HepG2 (cell line): ENCODE results near the gene GON7. TPM values are rescaled to one million over a fixed set of nuclear protein-coding genes. Genes with fewer than 3 reads are reported as not detected.

Experiments used
- ATAC-seq: fragments of 200-7000 bp; cut with Tn5 transposase; 3 replicates; pipeline ENCODE4 v1.9.1; 2020; ENCODE audit warnings: mild to moderate bottlenecking, moderate library complexity
- BruUV-seq: library from RNA; stranded (reverse); fragments of 400-500 nt; replicated peaks from 2 replicates; lab custom pipeline; 2021; lab: Mats Ljungman, UMichigan
- CTCF ChIA-PET: fragments of 300-600 bp; formaldehyde crosslinking; extraction: SDS; loops from one replicate; lab custom pipeline; 2021; ENCODE audit warnings: low total read pairs, inconsistent platforms, low intra/inter-chr PET ratio; lab: Yijun Ruan, JAX
- POLR2A ChIA-PET: fragments of 350-600 bp; sonication (Branson Sonifier 250); formaldehyde crosslinking; loops from one replicate; lab custom pipeline; 2020; ENCODE audit warnings: antibody characterized with exemption, inconsistent platforms; lab: Yijun Ruan, JAX
- DNase-seq: peaks from one replicate; pipeline ENCODE4 v3.0.0-alpha.2; 2015; ENCODE audit warnings: low spot score
- FAIRE-seq: peaks from 3 replicates; lab custom pipeline; 2011; peaks lifted over from hg19 to GRCh38; lab: Jason Lieb, UNC
- H2AFZ ChIP-seq: one replicate; pipeline ENCODE4 v1.6.1; 2011; ENCODE audit warnings: low read length, inconsistent platforms
- H3K27ac ChIP-seq: fragments of 300-600 bp; 3 replicates; pipeline ENCODE4 v1.8.0; 2011; ENCODE audit warnings: mixed run types, mild to moderate bottlenecking, mixed read lengths, low read length, inconsistent platforms; ENCODE audit not compliant: insufficient read depth; ENCODE audit errors: extremely low read length
- H3K27me3 ChIP-seq, 2 experiments: fragments of 200-600 bp in 1 of 2; 2 replicates in 1 of 2; 3 replicates in 1 of 2; pipeline versions ENCODE4 v1.6.0 to v1.8.0; 2011; ENCODE audit warnings: low read length in 2 of 2, mild to moderate bottlenecking in 2 of 2, moderate library complexity in 2 of 2, inconsistent platforms in 1 of 2; ENCODE audit not compliant: insufficient read depth in 2 of 2, control insufficient read depth in 1 of 2
- H3K36me3 ChIP-seq, 2 experiments: fragments of 200-600 bp in 1 of 2; replicated peaks in 1 of 2; 2 replicates in 1 of 2; 3 replicates in 1 of 2; pipeline versions ENCODE4 v1.5.1 to v1.8.0; 2011; ENCODE audit warnings: low read length in 2 of 2, inconsistent platforms in 1 of 2; ENCODE audit not compliant: insufficient read depth in 2 of 2, control insufficient read depth in 1 of 2
- H3K4me1 ChIP-seq: 2 replicates; pipeline ENCODE4 v1.5.1; 2012; ENCODE audit warnings: low read length, inconsistent platforms; ENCODE audit not compliant: insufficient read depth
- H3K4me2 ChIP-seq: 2 replicates; pipeline ENCODE4 v1.6.0; 2011; ENCODE audit warnings: low read depth, low read length, inconsistent platforms
- H3K4me3 ChIP-seq, 3 experiments: fragments of 200-600 bp in 1 of 3; sonication (generic), shearing (Covaris generic) in 1 of 3; replicated peaks in 1 of 3; 2 replicates each; pipeline ENCODE4 v1.5.1; 2011 to 2016; ENCODE audit warnings: low read length in 3 of 3, inconsistent platforms in 2 of 3, low read depth in 2 of 3, mild to moderate bottlenecking in 2 of 3, control low read depth in 1 of 3, mixed read lengths in 1 of 3; ENCODE audit not compliant: insufficient read depth in 1 of 3
- H3K79me2 ChIP-seq: one replicate; pipeline ENCODE4 v1.6.1; 2011; ENCODE audit warnings: low read length, inconsistent platforms; ENCODE audit not compliant: insufficient read depth
- H3K9ac ChIP-seq: 2 replicates; pipeline ENCODE4 v1.6.0; 2011; ENCODE audit warnings: mild to moderate bottlenecking, low read depth, low read length, inconsistent platforms; ENCODE audit not compliant: insufficient read depth
- H3K9me3 ChIP-seq: 2 replicates; pipeline ENCODE4 v1.5.1; 2012; ENCODE audit warnings: mild to moderate bottlenecking, low read length
- H4K20me1 ChIP-seq: 2 replicates; pipeline ENCODE4 v1.6.0; 2011; ENCODE audit warnings: inconsistent platforms, mild to moderate bottlenecking, low read length, moderate library complexity; ENCODE audit not compliant: insufficient read depth
- FOXJ3 ChIP-seq: sonication (generic); formaldehyde crosslinking; IDR thresholded peaks from 2 replicates; pipeline ENCODE4 v1.4.0; 2020; ENCODE audit warnings: missing genetic modification reagents, mild to moderate bottlenecking, borderline replicate concordance
- JUN ChIP-seq: sonication (generic); formaldehyde crosslinking; IDR thresholded peaks from 2 replicates; pipeline ENCODE4 v1.4.0; 2020; ENCODE audit warnings: mild to moderate bottlenecking, missing genetic modification reagents
- KDM4B ChIP-seq: sonication (generic); formaldehyde crosslinking; IDR thresholded peaks from 2 replicates; pipeline ENCODE4 v1.4.0; 2020; ENCODE audit warnings: missing genetic modification reagents
- NR2F6 ChIP-seq, 2 experiments: IDR thresholded peaks; 2 replicates each; pipeline ENCODE4 v1.6.1; 2016; ENCODE audit warnings: antibody characterized with exemption in 1 of 2, mild to moderate bottlenecking in 1 of 2
- SP140L ChIP-seq: sonication (generic); formaldehyde crosslinking; IDR thresholded peaks from 2 replicates; pipeline ENCODE4 v1.4.0; 2020; ENCODE audit warnings: missing genetic modification reagents, borderline replicate concordance
- ZNF331 ChIP-seq: sonication (generic); formaldehyde crosslinking; IDR thresholded peaks from 2 replicates; pipeline ENCODE4 v1.4.0; 2020; ENCODE audit warnings: missing genetic modification reagents
- ZNF605 ChIP-seq: sonication (generic); formaldehyde crosslinking; IDR thresholded peaks from 2 replicates; pipeline ENCODE4 v1.8.0; 2022; ENCODE audit warnings: mild to moderate bottlenecking, missing genetic modification reagents
- ZNF616 ChIP-seq: sonication (generic); formaldehyde crosslinking; IDR thresholded peaks from 2 replicates; pipeline ENCODE4 v1.5.0; 2020; ENCODE audit warnings: low read depth, mild to moderate bottlenecking, missing genetic modification reagents
- ZNF652 ChIP-seq: IDR thresholded peaks from 2 replicates; pipeline ENCODE4 v1.6.1; 2016; ENCODE audit warnings: low read depth, borderline replicate concordance
- ZNF674 ChIP-seq: sonication (generic); formaldehyde crosslinking; IDR thresholded peaks from 2 replicates; pipeline ENCODE4 v1.5.0; 2020; ENCODE audit warnings: low read depth, mild to moderate bottlenecking, missing genetic modification reagents
- ZNF724P ChIP-seq: sonication (generic); formaldehyde crosslinking; IDR thresholded peaks from 2 replicates; pipeline ENCODE4 v1.8.0; 2022; ENCODE audit warnings: missing genetic modification reagents, borderline replicate concordance
- in situ Hi-C: cut with HindIII; loops from 2 replicates; pipeline ENCODE4 v1.10.0; 2017; ENCODE audit warnings: low pct_unique_long_range_greater_than_20kb; ENCODE audit not compliant: extremely low pct_ligation_motif_present
- intact Hi-C: fragments of 100-400 bp; cut with micrococcal nuclease; formaldehyde crosslinking; loops from one replicate; pipeline ENCODE4 v1.10.0; 2022; ENCODE audit not compliant: unreplicated experiment
- polyA plus RNA-seq, 8 experiments: library from polyadenylated mRNA; depleted of rRNA in 3 of 8; stranded (reverse) in 7 of 8; unstranded in 1 of 8; fragments of >200 nt; fragmentation: Illumina TruSeq in 4 of 8; extraction: Trizol in 4 of 8; gene quantifications; 2 replicates each; pipeline versions ENCODE4 v1.2.1 to v1.2.3, GENCODE V29; 2011 to 2016; ENCODE audit warnings: low read depth in 4 of 8, missing spikeins in 1 of 8, mixed read lengths in 1 of 8; ENCODE audit not compliant: insufficient read depth in 1 of 8
- total RNA-seq, 5 experiments: library from RNA; depleted of rRNA; stranded (reverse); fragments of >200 nt; fragmentation: Illumina TruSeq; extraction: Trizol; gene quantifications; 2 replicates each; pipeline ENCODE4 v1.2.3, GENCODE V29; 2016; ENCODE audit warnings: low read depth in 1 of 5
- TF ChIP-seq, protein P1 (sequence below): sonication (generic); formaldehyde crosslinking; IDR thresholded peaks from 2 replicates; pipeline ENCODE4 v1.5.0; 2020; ENCODE audit warnings: mild to moderate bottlenecking, missing genetic modification reagents, moderate library complexity

Gene GON7
- total and polyA plus RNA-seq, 2 of the 13 experiments (the other 11 are each of a cell fraction or from before 2014, with no cell fraction given), result 11.9 to 28.0 TPM

DNA sequence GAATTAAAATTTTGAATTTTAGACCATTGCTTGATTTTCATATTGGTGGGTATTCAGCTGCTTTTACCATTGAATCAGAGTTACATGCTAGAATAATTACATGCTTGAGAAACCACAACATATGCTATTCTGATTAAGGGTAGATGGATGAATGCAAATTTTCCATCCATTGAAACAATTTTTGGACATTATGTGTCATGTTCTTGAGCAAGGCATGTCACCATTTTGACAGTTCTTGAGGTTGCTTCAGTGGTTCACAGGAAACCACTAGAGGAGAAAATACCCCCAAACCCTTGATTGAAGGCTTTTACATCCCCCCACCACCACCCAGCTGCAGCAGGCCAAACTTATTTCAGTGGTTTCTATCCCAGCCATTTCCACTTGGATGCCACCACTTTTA, 13.6 kb upstream of the GON7 start:
- intact Hi-C loops (no loop called here), in situ Hi-C loops (no loop called here)
- ChIA-PET POLR2A (no interaction called here), CTCF (no interaction called here)
- no peaks in the 10 kb centered on the region for H3K79me2 ChIP-seq
- BruUV-seq, result no TSS peak
- ATAC-seq (no peak), DNase-seq (no peak), FAIRE-seq (no peak)
- H3K27me3 ChIP-seq, result no peaks in the 10 kb centered on the region
- TF ChIP-seq ZNF616 (CRISPR knock-in tag), result no peak
- TF ChIP-seq, protein P1, sequence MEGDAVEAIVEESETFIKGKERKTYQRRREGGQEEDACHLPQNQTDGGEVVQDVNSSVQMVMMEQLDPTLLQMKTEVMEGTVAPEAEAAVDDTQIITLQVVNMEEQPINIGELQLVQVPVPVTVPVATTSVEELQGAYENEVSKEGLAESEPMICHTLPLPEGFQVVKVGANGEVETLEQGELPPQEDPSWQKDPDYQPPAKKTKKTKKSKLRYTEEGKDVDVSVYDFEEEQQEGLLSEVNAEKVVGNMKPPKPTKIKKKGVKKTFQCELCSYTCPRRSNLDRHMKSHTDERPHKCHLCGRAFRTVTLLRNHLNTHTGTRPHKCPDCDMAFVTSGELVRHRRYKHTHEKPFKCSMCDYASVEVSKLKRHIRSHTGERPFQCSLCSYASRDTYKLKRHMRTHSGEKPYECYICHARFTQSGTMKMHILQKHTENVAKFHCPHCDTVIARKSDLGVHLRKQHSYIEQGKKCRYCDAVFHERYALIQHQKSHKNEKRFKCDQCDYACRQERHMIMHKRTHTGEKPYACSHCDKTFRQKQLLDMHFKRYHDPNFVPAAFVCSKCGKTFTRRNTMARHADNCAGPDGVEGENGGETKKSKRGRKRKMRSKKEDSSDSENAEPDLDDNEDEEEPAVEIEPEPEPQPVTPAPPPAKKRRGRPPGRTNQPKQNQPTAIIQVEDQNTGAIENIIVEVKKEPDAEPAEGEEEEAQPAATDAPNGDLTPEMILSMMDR, result no peak
- no peak for TF ChIP-seq FOXJ3
- no peak for TF ChIP-seq KDM4B (CRISPR knock-in tag)
- no peak for TF ChIP-seq ZNF724P
- TF ChIP-seq SP140L (CRISPR knock-in tag), result no peak
- TF ChIP-seq JUN (CRISPR knock-in tag), result no peak
- no peak for TF ChIP-seq NR2F6 (IDR thresholded peaks at IDR 0.05)
- no peak for TF ChIP-seq NR2F6 (CRISPR knock-in tag; IDR thresholded peaks at IDR 0.05)
- no peak for TF ChIP-seq ZNF605 (CRISPR knock-in tag)
- no peak for TF ChIP-seq ZNF674
- TF ChIP-seq ZNF652 (CRISPR knock-in tag), result no peak
- no peak for TF ChIP-seq ZNF331
- no peaks in the 10 kb centered on the region for H4K20me1 ChIP-seq
- no peak overlapping the region for H3K27ac ChIP-seq
- H3K9ac ChIP-seq, result no peak overlapping the region
- no peaks in the 10 kb centered on the region for H3K9me3 ChIP-seq
- no peaks in the 10 kb centered on the region for H3K4me1 ChIP-seq
- peaks cover 0 to 11% of the 10 kb centered on the region in 2 experiments; a peak in 3 of 5 replicates for H3K36me3 ChIP-seq
- no peak overlapping the region for H3K4me3 ChIP-seq
- H3K4me2 ChIP-seq, result no peak overlapping the region
- no peak overlapping the region for H2AFZ ChIP-seq
